Testis (tissue), 3 donors: ENCODE data around the gene LZTS2. TPM values are rescaled to one million over a fixed set of nuclear protein-coding genes. Genes with fewer than 3 reads are reported as not detected.
A peak's percentile ranks its signal among the peaks of the same experiment; 100 is the strongest.

Experiments used
- DNase-seq: peaks from one replicate; pipeline ENCODE4 v3.0.0-alpha.2; 2019
- H3K27ac ChIP-seq, 2 donors: fragments of 200-600 bp; sonication (generic); one replicate each; pipeline ENCODE4 v1.5.1; 2019
- H3K27me3 ChIP-seq: fragments of 200-600 bp; sonication (generic); one replicate; pipeline ENCODE4 v1.5.1; 2019
- H3K36me3 ChIP-seq: fragments of 200-600 bp; sonication (generic); one replicate; pipeline ENCODE4 v1.5.1; 2017; ENCODE audit warnings: low read depth; ENCODE audit errors: missing control alignments
- H3K4me1 ChIP-seq: fragments of 200-600 bp; sonication (generic); one replicate; pipeline ENCODE4 v1.5.1; 2019
- H3K4me3 ChIP-seq, 2 donors: fragments of 200-600 bp; sonication (generic); one replicate each; pipeline ENCODE4 v1.5.1; 2017 to 2019
- H3K9me3 ChIP-seq: fragments of 200-600 bp; sonication (generic); one replicate; pipeline ENCODE4 v1.5.1; 2017
- CTCF ChIP-seq, 3 experiments: fragments of 450-650 bp in 2 of 3; fragments of 200-600 bp in 1 of 3; sonication (generic) in 1 of 3; IDR thresholded peaks; one replicate each; pipeline ENCODE4 v1.5.1; 2016 to 2019; ENCODE audit warnings: antibody characterized with exemption in 3 of 3, mild to moderate bottlenecking in 2 of 3, moderate library complexity in 1 of 3
- POLR2A ChIP-seq: fragments of 450-650 bp; IDR thresholded peaks from one replicate; pipeline ENCODE4 v1.6.1; 2017; ENCODE audit warnings: antibody characterized with exemption, mild to moderate bottlenecking, moderate library complexity
- WGBS, 2 donors: methylation state at CpG; one replicate each; pipeline ENCODE4 v1.1.5; 2018; 5-methylcytosine and 5-hydroxymethylcytosine counted together
- intact Hi-C: fragments of 100-400 bp; cut with DNase I; formaldehyde crosslinking; loops from one replicate; pipeline ENCODE4 v1.15.1; 2023; ENCODE audit warnings: low total_unique reads
- polyA plus RNA-seq: library from polyadenylated mRNA; stranded (reverse); fragments of 350-450 nt; fragmentation: Illumina TruSeq; extraction: RNeasy Lipid Tissue Mini Kit (QIAGEN cat#74804); gene quantifications from one replicate; pipeline ENCODE4 v1.2.3, GENCODE V29; 2014; ENCODE audit warnings: low read depth, low replicate concordance; ENCODE audit not compliant: insufficient read depth
- total RNA-seq, 2 donors: library from RNA; depleted of rRNA; stranded (reverse); fragments of >200 nt; gene quantifications; one replicate each; pipeline ENCODE4 v1.2.3, GENCODE V29; 2016

The LZTS2 gene
- total and polyA plus RNA-seq, 3 donors from 2014 or later: 65.9 to 158 (median 133) TPM

GRCh38 chr10:100989088-100989487 is 10.5 kb upstream of the LZTS2 start:
- Histone ChIP-seq H3K27ac (peak overlapping the region; percentile 57 to 65), H3K27me3 (no peaks in the 10 kb centered on the region), H3K4me3 (peak overlapping the region in 1 of 2 donors; percentile 9), H3K9me3 (no peaks in the 10 kb centered on the region), H3K4me1 (peaks cover 24% of the 10 kb centered on the region), H3K36me3 (no peaks in the 10 kb centered on the region)
- TF ChIP-seq CTCF (IDR thresholded peaks at IDR 0.05): no peak
- no peak for TF ChIP-seq POLR2A
- DNase-seq: peak; percentile 79
- 65 to 82% methylated on average over 21 of the region's 21 CpGs for WGBS, 2 donors
- intact Hi-C loops: no loop called here

- peak; percentile 49 for DNase-seq
- Histone ChIP-seq H3K27ac (no peak overlapping the region), H3K4me1 (peaks cover 14% of the 10 kb centered on the region), H3K4me3 (no peak overlapping the region), H3K9me3 (no peaks in the 10 kb centered on the region), H3K27me3 (no peaks in the 10 kb centered on the region), H3K36me3 (no peaks in the 10 kb centered on the region)
- TF ChIP-seq POLR2A (no peak), CTCF (IDR thresholded peaks at IDR 0.05) (peak; percentile 59 to 67 (median 64))
- 55 to 61% methylated on average over 10 of the region's 10 CpGs for WGBS, 2 donors
- intact Hi-C loops: no loop called here
Observed at GRCh38 chr10:100993986-100994708, 5.5 kb upstream of the LZTS2 start.

GRCh38 chr10:100995181-100995580 is 4.4 kb upstream of the LZTS2 start:
- Histone ChIP-seq H3K27ac (peak overlapping the region in 1 of 2 donors; percentile 24), H3K9me3 (no peaks in the 10 kb centered on the region), H3K4me1 (peaks cover 13% of the 10 kb centered on the region), H3K27me3 (no peaks in the 10 kb centered on the region), H3K4me3 (no peak overlapping the region), H3K36me3 (no peaks in the 10 kb centered on the region)
- DNase-seq: no peak
- WGBS, 2 donors: 35 to 55% methylated on average over 6 of the region's 6 CpGs
- intact Hi-C loops: no loop called here
- TF ChIP-seq POLR2A (no peak), CTCF (IDR thresholded peaks at IDR 0.05) (no peak)

GRCh38 chr10:100996678-100997359 is 2.8 kb upstream of the LZTS2 start:
- Histone ChIP-seq H3K27me3 (no peaks in the 10 kb centered on the region), H3K9me3 (no peaks in the 10 kb centered on the region), H3K36me3 (no peaks in the 10 kb centered on the region), H3K4me1 (peaks cover 26% of the 10 kb centered on the region), H3K4me3 (peak overlapping the region; percentile 76 to 97), H3K27ac (peak overlapping the region; percentile 99 to 100)
- 9 to 17% methylated on average over 14 to 33 of the region's 46 CpGs for WGBS, 2 donors
- intact Hi-C loops: no loop called here
- DNase-seq: peak; percentile 46
- no peak for TF ChIP-seq POLR2A
- TF ChIP-seq CTCF (IDR thresholded peaks at IDR 0.05): no peak
